CD4-positive, alpha-beta T cell treated with Interferon gamma for 1 hour (primary cell): ENCODE measurements around the gene TPRKB.
"Not testable (repeated sequence)": the region's sequence is repeated elsewhere in the genome, so short reads cannot be mapped to it uniquely, and the experiment has no call there.

Source experiments
- DNase-seq: peaks from one replicate; pipeline ENCODE4 v3.0.0-alpha.2; 2020

TPRKB gene

DNA sequence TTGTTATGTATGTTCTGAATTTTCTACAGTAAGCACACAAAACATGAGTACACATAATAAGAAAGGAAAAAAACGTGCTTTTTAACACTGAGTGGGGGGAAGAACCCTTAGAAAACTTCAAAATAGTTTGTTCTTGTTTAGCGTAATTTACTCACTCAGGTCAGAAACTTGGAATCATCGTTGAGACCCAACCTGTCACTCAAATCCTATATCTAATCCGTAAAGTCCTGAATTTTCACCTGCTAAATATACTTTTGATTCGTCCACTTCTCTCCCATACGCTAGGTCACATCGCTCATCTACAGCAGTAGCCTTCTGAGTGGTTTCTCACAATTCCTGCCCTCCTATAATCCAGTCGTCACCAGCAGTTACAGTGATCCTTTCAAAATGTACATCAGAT, 767 bp downstream of the TPRKB start:
- no peak for DNase-seq

DNA sequence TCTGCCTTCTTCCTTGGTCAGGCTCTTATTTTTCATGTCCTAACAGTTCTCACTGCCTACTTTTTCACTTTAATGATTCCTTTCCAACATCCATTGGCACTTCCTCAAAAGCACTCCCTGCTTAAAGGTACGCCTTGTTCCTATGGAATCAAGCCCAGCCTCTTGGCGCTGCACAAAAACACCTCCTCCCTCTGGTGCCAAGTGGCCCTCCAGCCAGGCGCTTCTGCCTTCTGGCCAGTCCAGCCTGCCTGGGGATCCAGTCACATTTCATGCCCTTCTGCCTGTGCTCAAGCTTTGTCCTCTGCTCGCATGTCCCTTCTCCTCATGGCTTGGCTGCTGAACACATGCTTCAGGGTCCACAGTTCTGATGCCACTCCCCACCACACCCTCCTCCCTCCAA, 6.3 kb downstream of the TPRKB start:
- DNase-seq: no peak

DNA sequence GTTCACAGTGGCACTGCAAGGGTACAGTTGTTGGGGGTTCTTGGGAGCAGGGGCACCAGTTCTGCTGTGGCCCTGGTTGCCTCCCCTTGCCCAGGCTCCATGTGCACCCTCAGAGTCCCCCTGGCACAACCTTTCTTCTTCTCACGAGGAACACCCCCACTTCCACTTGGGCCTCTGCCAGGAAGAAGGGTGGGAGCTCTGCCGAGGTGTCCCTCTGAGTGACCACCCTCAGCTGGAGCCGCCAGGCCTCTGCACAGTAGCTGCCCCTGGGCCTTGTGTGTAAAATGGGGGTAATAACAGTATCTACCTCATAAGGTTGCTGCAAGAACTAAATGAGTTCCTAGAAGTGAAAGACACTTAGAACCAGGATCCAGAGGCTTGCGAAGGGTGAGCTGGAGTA, 8.4 kb downstream of the TPRKB start:
- no peak for DNase-seq

DNA sequence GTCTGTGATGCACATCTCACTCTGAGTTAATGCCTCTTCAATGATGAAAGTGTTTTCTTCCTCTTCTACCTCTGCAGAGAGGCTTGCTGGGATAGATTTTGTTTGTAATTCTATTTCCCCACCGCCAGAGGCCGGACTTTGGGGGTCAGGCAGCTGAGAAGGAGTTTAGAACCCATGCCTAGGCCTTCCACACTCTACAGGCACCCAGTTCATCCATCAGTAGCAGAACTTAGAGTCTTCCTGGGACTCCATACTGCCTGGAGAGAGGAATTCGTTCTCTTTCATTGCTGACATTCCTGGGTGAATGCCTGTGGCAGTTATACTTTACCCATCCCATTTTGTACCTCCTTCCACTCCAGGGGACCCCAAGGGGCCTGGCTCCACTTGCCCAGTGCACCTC, 9.1 kb downstream of the TPRKB start:
- no peak for DNase-seq

DNA sequence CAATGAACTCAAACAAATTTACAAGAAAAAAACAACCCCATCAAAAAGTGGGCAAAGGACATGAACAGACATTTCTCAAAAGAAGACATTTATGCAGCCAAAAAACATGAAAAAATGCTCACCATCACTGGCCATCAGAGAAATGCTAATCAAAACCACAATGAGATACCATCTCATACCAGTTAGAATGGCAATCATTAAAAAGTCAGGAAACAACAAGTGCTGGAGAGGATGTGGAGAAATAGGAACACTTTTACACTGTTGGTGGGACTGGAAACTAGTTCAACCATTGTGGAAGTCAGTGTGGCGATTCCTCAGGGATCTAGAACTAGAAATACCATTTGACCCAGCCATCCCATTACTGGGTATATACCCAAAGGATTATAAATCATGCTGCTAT, 10.5 kb downstream of the TPRKB start:
- not testable (repeated sequence) for DNase-seq

DNA sequence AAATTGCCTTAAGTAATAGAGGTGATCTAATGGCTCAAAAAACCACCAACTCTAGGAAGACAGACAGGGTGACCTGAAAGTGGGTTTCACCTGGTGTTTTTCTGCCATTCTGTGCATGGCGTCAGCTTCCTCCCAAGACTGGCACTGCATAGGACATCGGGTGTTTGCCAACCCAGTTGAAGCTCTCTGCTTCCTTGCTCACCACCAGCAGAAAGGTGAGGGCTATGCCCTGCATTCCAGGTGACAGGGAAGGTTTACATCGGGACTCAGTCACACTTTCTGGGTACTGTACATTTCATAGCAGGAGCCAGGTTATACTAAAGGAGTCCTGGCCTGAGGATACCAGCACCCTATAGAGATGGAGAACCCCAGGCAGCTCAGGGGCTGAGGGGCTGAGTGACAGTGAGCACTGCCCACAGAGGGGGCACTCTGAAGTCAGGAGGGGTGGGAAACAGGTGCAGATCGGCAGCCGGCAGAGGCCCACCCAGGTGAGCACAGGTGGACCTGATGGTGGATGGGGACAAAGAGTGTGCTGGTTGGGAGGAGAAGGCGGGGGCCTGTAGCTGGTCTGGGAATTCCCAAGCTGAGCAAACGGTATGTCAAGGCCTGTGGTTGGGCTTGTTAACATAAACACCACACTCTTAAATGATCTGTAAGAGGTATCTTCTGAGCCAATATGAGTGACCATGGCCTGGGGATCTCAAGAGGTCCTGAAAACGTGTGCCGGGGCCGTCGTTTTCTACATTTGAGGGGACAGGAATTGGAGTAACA, 18.1 kb downstream of the TPRKB start:
- no peak for DNase-seq

DNA sequence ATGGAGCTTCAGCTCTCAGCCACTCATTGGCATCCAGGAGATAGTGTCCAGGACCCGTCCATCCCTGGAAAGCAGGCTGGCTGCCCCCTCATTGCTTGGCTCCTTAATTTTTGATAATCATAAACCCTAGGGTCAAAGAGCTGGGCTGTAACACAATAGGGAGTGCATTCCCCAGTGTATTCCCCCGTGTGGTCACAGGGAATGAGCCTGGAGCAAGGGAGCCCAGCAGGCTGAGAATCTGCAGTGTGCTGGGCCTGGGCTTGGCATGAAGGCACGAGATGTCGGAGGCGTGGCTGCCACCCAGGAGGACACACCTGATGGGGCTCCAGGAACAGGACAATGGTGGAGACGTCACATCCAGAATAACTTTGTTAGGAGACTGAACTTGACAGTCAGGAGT, 18.7 kb downstream of the TPRKB start:
- no peak for DNase-seq

DNA sequence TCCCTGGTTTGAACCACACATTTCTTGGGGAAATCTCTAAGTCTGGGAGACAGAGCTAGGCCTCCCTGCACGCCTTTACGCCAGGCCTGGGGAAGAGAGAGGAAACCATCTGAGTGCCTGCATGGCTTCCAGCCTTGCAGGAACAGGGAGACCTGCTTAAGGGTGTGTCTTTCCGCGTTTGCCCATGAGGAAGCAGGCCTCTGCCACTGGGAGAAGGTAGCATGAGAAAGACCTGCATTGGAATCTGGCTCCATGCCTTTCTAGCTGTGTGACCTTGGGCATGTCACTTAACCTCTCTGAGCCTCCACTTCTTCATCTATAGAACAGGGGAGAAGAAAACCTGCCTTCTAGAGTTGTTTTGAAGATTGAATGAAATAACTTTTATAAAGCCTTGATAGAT, 19.4 kb downstream of the TPRKB start:
- DNase-seq: not testable (repeated sequence)

DNA sequence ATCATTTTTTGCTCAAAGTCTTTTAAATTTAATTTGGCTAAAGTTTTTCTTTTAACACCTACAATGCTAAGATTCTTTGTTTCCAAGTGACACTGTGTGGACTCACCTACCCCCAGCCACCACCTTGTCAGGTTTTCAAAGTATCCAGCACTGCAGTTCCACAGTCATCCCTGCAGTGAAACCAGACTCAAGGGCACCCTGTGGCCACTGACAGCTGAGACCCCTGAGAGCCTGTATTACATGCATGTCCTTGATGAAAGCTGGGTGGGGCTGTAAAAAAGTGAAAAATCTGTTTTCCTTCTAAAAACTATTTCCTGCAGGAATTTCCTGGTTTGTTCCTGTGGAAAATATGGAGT, 19.9 kb downstream of the TPRKB start:
- DNase-seq: no peak

DNA sequence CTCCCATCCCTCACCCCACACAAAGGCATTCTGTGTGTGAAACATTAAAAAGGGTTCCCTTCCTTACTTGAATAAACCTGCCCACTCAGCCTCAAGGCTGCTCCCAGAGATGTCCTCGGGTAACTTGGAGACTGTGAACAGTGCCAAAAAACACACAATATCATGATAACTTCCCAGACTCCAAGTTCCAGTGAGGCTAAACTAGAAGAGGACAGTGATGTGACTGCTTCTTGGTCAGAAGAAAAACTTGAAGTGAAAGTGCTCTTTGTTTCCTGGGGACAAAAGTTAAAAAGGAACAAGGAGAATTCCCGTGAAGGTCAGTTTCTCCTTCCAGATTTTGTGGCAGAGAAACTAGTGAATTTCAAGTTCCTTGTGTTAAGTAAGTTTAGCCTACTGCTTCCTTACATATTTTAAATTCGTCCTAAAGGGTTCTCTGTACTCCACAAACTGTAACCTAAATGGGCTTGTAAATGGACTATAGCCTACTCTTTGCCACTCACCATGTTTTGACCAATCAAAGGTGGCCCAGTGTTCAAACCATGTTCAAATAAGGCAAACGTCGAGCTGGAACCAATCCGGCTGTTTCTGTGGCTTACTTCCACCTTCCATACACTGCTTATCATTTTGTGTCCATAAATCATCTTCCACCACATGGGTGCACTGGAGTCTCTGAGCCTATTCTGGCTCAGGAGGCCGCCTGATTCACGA, 20.4 kb downstream of the TPRKB start:
- no peak for DNase-seq

DNA sequence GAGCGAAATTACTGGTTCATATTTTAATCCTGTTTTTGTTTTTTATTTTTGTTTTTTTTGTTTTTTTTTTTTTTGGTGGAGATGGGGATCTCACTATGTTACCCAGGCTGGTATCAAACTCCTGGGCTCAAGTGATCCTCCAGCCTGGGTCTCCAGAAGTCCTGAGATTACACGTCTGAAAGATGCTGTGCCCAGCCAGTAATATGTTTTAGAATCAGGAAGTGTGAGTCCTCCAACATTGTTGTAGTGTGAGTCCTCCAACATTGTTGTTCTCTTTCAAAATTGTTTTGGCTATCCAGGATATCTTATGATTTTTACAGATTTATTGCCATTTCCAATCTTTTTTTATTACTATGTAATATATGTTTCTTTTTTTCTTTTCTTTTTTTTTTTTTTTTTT, 23.1 kb downstream of the TPRKB start:
- no peak for DNase-seq

DNA sequence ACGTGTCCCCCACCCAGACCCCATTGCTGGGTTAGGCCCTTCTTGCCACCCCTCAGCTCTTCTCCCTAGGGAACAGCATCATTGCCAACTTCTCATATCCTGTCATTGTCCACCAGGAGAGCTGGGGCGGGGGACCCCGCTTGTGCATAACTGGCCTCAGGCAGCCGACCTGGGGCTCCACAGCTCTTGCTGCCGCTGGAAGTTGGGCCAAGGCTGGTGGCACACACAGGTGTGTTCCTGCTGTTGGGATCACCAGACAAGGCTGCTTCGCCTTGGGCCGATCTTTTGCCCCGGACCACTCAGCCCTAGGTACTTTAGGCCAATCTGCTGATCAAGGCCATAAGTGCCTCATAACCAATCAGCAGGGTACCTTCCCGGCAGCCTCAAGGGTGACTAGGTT, 28.6 kb downstream of the TPRKB start:
- DNase-seq: no peak

DNA sequence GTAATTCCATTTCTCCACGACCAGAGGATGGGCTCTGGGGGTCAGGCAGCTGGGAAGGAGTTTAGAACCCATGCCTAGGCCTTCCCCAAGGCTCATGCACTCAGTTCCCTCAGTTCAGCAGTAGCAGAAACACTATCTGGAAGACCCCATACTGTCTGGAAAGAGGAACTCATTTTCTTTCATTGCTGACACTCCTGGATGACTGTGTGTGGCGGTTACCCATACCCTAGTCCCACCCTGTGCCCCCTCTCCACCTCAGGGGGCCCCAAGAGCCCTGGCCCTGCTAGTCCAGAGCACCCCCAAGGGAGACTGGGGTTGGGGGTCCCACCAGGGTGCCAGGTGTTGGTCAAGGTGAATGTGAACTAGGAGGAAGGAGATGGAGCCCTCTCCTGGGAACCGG, 29.5 kb downstream of the TPRKB start:
- no peak for DNase-seq

DNA sequence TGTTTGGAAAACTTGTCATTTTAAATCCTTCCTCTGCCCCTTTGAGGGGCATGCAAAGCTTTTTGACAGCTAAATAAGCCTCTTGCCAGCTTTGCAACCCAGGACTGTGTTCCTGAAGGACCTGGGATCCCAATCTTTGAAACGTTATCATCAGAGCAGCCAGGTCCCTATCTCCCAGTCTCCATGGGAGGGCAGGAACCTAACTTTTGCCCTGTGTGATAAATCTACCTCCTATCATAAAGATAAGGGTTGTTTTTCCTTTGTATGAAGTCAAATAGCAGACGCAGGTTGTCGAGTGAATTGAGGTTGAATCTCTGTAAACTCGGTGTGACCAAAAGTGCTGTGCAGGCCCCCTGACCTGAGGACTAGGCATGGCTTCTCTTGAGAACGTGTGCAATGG, 30.1 kb downstream of the TPRKB start:
- DNase-seq: no peak

DNA sequence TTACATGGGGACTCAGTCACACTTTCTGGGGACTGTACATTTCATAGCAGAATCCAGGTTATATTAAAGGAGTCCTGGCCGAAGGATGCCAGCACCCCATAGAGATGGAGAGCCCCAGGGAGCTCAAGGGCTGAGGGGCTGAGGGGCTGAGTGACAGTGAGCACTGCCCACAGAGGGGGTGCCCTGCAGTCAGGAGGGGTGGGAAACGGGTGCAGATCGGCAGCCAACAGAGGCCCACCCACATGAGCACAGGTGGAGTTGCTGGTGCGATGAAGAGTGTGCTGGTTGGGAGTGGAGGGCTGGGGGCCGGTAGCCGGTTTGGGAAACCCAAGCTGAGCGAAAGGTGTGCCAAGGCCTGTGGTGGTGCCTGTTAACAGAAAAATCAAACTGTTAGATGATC, 32.1 kb downstream of the TPRKB start:
- no peak for DNase-seq

DNA sequence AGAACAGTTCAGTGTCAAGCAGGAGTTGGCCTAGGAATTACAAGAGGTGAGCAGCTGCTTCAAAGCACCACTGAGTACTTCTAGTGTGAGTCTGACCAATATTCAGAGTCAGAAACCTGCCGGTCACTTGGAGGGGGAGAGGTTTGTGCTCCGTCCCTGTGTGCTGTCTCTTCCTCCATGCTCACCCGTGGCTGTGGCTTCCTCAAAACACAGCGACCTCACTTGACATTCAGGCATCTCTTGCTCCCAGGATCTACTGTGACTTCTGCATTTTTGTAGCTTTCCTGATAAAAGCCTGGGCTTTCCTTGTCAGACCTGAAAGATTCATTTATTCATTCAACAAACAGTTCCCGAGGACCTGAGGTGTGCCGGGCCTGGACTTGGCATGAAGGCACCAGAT, 32.9 kb downstream of the TPRKB start:
- DNase-seq: no peak

DNA sequence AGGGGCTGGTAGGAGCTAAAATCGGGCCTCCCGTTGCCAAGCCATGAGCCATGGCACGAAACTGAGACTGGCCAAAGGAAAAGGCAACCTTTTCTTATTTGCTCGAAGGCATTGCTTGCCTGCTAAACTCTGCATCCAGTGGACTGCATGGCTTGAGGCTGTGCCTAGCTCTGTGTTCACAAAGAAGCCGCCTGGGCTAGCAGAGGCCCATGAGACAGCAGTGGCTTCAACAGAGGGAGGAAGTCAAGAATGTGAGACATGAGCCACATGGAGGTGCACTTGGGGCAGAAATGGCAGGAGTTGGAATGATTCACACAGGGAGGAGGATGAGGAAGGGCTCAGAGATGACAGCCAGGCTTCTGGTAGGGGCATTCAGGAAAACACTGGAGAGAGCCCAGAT, 33.5 kb downstream of the TPRKB start:
- DNase-seq: no peak

DNA sequence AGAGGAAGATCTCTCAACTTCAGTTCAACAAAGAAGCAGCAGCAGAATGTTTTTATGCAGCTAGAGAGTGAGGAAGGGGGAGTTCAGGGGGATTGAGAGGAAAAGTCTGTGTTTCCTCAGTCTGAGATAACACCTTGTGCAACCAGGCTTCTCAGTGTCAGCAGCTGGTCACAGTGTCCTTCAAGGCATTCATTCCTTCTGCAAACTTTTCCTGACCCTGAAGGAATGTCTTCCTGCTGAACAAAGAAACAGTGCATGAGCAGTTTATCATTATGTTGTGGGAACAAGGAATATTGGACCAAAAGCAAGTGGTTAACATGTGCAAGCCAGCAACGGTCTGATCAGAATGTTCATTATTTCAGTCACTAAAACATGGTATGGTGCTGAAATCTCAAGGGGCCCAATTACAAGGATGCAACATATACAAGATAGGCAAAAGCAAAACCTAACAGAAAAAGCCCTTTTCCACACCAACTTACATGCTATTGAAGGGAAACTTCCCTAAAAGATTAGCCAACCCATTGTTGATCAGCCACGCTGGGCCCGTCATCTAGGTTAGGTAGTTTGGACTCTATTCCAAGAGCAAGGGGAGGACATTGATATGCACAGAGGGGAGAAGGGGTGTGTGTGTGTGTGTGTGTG, 34.2 kb downstream of the TPRKB start:
- DNase-seq: not testable (repeated sequence)

DNA sequence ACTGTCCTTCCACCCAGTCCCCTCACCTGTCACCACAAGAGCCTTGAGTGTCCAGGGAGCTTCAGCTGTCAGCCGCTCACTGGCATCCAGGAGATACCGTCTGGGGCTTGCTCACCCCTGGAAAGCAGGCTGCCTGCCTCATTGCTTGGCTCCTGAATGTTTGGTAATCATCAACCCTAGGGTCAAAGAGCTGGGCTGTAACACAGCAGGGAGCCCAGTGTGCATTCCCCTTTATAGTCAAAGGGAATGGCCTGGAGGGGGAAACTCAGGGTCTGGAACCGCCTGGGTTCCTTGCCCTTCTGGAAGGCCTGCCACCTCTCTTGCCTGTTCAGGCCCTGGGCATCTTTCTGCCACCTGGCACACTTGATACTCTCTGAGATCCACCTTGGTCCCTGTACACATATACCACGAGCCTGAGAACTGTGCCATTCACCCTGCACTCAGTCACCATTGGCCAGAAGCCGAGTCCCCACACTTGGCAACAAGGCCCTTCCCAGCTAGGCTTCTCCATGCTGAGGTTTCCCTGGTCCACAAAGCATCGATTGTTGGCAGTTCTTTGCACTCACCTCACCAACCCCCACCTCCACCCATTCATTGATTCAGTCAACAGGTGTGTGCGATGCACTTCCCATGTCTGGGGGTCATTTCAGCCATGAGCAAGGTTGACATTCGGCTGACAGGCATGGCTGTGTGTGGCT, 35.0 kb downstream of the TPRKB start:
- DNase-seq: no peak

DNA sequence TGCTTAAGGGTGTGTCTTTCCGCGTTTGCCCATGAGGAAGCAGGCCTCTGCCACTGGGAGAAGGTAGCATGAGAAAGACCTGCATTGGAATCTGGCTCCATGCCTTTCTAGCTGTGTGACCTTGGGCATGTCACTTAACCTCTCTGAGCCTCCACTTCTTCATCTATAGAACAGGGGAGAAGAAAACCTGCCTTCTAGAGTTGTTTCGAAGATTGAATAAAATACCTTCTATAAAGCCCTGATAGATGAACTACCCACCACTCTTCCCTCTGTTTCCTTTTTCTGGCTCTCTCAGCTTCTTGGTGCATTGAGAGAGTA, 35.7 kb downstream of the TPRKB start:
- not testable (repeated sequence) for DNase-seq

DNA sequence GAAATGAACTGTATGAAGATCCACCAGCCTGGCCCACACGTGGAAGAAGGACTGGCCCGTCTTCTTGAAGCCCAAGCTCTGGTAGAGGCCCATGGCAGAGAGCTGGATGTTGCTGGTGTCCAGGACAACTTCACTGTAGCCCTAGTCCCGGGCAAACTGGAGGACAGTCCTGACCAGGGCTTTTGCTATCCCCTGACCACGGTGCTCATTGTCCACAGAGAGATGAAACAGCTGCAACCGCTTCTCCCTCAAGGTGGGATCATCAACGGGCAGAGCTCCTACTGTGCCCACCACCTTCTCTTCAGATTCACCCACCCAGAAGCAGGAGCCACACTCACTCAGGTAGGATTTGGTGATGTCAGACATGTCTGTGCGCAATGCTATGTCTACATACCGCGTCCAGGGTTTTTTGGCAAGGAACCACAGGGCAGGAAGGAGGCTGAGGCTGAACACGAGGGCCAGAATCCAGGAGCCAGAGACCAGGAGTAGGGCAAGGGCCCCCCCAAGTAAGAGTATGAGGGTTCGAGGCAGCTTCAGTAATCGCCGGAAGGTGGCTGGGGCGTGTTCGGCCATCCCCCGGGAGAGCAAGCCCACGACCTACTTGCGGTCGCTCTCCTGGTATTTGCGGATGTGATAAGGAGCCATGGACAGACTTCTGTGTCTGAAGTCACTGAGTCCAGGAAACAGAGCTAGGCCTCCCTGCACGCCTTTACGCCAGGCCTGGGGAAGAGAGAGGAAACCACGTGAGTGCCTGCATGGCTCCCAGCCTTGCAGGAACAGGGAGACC, 36.3 kb downstream of the TPRKB start:
- no peak for DNase-seq

DNA sequence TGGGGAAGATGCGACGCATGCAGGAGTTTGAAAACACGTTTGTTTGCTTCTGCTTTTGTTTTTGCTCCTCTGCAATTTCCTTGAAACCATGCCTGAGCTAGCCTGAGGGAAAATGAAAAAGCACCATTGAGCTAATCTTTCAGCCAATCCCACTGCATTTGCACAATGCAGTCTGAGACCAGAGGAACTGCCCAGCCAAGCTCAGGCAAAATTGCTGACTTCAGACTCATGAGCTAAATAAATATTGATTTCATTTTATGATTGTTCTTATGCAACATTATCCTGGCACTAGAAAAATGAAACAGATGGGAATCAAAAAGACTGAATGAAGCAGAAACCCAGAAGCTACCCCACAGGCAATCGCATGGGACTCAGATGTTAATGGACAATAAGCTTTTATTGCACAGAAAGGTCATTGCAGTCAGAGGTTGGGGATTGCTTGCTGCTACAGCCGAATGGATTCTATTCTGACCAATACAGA, 37.0 kb downstream of the TPRKB start:
- DNase-seq: peak; percentile 18

DNA sequence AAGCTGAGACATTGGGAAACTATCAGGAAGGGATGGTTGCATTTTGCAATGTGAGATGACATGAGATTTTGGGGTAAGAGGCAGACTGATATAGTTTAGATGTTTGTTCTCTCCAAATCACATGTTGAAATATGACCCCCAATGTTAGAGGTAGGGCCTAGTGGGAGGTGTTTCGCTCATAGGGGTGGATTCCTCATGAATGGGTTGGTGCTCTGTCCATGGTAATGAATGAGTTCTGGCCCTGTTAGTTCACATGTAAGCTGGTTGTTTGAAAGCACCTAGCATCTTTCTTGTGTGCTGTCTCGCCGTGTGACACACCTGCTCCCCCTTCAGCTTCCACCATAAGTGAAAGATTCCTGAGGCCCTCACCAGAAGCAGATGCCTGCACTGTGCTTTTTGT, 37.7 kb downstream of the TPRKB start:
- no peak for DNase-seq
